H54 (cell line): ENCODE data around the gene USP24.
"Not testable (repeated sequence)": the region's sequence is repeated elsewhere in the genome, so short reads cannot be mapped to it uniquely, and the experiment has no call there.

Experiments used
- DNase-seq: peaks from one replicate; pipeline ENCODE4 v3.0.0; 2011; ENCODE audit warnings: low spot score, mixed read lengths; ENCODE audit not compliant: insufficient read length
- FAIRE-seq: peaks from 3 replicates; lab custom pipeline; 2011; peaks lifted over from hg19 to GRCh38; lab: Jason Lieb, UNC
- POLR2A ChIP-seq: IDR thresholded peaks from 2 replicates; pipeline ENCODE4 v1.6.1; 2011; ENCODE audit warnings: low read depth, mild to moderate bottlenecking, low read length

The USP24 gene

DNA sequence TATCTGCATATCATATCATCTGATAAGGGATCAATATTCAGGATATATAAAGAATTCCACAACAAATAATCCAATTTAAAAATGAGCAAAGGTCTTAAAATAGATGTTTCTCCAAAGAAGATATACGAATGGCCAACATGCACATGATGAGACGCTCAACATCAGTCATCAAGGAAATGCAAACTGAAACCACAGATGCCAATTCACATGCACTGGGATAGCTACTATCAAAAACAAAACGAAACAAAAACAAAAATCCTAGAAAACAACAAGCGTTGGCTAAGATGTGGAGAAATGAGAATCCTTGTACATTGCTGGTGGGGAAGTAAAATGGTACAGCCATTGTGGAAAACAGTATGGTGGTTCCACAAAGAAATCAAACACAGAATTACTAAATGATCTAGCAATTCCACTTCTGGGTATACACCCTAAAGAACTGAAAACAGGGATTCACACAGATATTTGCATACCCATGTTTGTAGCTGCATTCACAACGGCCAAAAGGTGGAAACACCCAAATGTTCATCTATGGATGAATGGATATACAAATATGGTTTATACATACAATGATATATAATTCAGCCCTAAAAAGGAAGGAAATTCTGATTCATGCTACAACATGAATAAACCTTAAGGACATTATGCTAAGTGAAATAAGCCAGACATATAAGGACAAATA is 96.4 kb downstream of the USP24 start:
- no peak for DNase-seq
- FAIRE-seq = no peak

DNA sequence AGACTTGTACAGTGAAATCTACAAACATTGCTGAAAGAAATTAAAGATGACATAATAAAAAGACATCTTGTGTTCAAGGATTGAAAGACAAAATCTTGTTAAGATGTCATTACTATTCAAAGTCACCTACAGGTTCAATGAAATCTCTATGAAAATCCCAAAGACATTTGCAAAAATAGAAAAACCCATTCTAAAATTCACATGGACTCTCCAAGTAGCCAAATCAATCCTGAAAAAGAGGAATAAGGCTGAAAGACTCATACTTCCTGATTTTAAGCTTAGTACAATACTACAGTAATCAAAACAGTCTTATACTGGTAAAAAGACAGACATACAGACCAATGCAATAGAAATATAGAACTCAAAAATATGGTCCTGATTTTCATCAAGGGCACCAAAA is 97.2 kb downstream of the USP24 start:
- no peak for TF ChIP-seq POLR2A
- FAIRE-seq (no peak), DNase-seq (no peak)

More for the DNA sequence above, 96.4 kb downstream of the USP24 start:
- no peak for TF ChIP-seq POLR2A

DNA sequence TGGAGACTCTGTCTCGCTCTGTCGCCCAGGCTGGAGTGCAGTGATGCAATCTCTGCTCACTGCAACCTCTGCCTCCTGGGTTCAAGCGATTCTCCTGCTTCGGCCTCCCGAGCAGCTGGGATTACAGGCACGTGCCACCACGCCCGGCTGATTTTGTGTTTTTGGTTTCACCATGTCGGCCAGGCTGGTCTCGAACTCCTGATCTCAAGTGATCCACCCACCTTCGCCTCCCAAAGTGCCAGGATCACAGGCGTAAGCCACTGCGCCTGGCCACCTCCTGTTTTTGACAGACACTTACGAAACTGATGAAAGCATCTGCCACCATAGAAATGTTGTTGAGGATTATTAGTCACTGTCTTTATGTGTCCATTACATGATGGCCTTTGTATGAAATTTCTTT is 106.2 kb downstream of the USP24 start:
- not testable (repeated sequence) for DNase-seq, FAIRE-seq

DNA sequence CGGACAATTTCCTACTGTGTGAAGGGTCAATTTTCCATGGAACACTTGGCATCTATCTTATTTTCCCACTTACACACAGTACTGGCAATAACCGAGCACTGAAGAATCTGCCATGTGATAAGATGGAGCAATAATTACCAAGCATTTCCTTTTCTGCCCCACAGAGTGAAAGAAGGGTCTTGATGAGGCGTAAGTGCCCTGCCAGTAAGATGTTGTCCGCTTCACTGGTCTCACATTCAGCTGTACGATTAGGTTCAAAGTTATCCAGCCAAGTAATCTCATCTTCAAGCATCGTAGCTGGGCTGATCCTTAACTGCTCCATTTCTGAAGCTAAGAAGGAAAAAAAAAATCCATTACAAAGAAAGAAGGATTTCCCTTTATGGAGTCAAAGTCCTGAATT is 108.1 kb downstream of the USP24 start:
- FAIRE-seq (no peak), DNase-seq (no peak)
- TF ChIP-seq POLR2A = no peak

DNA sequence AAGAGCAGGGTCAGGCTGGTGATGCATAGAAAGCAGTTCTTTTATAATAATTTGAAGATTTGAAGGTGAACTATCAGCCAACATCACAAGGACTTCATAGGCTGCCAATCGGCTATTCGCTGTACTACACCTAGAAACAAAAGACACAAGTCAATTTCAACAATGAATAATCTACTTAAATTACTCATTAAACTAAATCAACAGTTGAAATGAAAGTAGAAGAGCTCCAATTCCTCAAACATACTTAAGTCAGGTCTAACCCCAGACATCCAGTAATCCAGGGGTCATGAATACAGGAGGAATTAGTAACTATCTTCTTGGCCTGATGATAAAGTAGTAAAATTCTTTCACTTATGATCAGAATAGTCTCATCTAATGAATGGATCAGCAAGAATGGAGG is 111.3 kb downstream of the USP24 start:
- no peak for TF ChIP-seq POLR2A
- DNase-seq = no peak
- no peak for FAIRE-seq

DNA sequence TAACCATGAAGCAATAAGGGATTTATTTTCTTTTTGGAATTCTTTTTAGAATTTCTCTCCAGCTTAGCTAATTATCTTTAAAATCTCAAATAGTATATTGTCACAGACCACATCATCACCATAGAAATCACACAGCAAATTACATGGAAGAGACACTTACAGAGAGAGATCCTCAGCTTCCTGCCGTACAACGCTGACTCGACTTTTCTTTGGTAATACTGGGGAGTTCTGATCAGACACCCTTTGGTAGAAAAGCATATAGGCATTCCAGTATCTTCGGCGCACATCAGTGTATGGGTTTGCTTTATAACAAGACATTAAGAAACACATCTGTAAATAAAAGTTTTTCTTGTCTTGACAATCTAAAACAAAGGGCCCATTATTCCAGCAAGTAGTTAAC is 120.1 kb downstream of the USP24 start:
- FAIRE-seq = no peak
- no peak for TF ChIP-seq POLR2A
- DNase-seq = no peak

DNA sequence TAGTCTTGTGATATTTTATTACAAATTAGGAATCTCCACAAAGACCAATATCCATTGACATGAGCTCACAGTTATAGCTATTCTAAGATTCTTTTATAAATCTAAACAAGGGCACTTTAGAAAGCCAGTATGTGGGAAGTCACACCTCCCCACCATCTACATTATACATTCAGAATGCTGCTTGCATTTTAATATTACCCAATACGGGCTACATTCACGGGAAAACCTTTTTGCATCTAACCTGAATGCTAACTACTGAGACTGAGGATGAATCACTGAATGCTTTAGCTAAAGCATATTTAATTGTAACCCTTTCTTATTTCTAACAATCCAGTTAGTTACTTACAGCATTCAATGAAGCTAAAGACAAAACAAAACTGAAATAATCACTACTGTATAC is 122.7 kb downstream of the USP24 start:
- TF ChIP-seq POLR2A = no peak
- DNase-seq = no peak
- FAIRE-seq = no peak

DNA sequence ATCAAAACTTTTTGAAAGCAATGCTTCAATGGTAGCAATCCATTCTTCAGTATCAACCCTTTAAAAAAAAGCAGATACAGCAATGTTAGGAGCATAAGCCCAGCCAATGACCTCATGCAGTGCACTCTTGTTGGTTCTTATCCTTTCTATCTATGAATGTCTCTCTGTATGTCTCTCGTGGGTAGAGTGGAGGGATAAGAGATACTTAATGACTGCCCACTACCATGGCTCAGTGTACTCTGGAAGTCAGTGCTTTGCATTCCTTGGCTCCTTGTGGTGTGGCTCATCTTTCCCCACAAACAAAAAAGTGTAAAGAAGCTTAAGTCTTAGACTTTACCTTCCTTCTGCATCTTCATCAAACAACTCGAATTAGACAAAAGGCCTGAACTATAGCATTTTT is 125.5 kb downstream of the USP24 start:
- no peak for TF ChIP-seq POLR2A
- DNase-seq = no peak
- FAIRE-seq = no peak

DNA sequence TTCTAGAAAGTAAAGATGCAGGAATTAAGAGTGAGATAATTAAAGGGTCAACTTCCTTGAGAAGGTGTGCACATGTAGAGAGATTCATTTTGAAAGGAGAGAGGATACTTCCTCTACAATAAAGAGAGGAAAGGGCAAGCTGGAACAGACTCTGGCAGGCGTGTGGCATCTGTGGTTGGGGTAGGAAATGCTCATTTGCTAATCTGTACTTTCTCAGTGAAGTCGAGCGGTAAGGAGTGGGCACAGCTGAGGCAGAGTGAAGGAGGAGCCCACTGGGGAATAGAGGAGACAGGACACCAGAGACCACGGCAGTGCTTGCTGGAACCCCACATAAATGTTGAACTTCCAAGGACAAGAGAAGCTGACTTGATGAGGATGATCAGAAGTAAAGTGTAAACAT is 126.8 kb downstream of the USP24 start:
- FAIRE-seq (no peak), DNase-seq (no peak)
- no peak for TF ChIP-seq POLR2A

DNA sequence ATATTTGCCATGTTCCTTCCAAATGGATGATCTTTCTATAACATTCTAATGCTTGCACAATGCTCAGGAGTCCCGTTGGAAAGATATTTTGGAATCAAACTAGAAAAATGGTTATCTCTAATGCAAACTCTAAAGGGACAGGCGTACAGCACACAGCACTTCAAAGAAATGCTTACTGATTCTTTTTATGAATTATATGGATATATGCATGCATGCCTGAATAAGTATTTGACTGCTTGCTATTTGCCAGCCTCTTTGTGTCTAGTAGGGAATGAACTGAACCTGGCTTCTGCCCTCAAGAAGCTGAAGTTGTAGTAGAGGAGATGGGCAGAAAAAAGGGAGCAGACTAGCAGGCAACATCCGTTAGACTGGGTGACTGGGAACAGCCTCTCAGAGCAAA is 127.7 kb downstream of the USP24 start:
- DNase-seq (no peak), FAIRE-seq (no peak)
- TF ChIP-seq POLR2A = no peak

DNA sequence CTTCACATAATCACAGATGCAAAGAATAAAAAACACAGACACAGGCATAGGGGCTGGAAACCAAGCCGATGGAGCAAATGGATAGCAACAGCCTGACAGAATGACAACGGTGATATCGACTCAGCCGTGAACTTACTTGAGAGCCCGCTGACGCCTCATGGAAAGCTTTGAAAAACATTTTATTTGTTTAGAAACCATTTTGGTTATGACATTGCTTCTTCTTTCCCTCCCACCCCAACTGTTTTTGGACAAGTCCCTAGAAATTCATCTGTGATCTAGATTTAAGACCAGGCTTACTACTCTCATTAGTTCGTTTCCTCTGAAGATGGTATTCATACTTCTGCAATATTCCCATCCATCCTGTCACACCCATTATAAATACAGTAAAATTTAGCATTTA is 130.9 kb downstream of the USP24 start:
- FAIRE-seq (no peak), DNase-seq (no peak)
- no peak for TF ChIP-seq POLR2A

DNA sequence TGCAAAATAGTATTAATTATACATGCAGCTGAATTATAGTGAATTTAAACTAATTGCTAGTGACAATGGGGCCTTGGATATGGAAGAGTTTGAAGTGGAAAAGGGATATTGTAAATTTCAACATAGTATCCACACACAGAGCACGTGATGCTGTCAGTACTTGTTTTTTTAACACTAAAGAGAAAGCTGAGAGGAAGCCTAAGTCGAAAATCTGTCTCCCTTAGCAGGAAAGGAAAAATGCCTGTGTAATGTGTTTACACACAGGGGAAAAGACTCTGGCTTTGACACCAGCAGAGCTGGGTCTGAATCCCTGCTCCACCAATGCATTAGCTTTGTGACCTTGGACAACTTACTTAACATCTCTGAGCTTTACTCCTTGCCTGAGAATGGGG is 133.3 kb downstream of the USP24 start:
- TF ChIP-seq POLR2A = no peak
- DNase-seq (no peak), FAIRE-seq (no peak)

DNA sequence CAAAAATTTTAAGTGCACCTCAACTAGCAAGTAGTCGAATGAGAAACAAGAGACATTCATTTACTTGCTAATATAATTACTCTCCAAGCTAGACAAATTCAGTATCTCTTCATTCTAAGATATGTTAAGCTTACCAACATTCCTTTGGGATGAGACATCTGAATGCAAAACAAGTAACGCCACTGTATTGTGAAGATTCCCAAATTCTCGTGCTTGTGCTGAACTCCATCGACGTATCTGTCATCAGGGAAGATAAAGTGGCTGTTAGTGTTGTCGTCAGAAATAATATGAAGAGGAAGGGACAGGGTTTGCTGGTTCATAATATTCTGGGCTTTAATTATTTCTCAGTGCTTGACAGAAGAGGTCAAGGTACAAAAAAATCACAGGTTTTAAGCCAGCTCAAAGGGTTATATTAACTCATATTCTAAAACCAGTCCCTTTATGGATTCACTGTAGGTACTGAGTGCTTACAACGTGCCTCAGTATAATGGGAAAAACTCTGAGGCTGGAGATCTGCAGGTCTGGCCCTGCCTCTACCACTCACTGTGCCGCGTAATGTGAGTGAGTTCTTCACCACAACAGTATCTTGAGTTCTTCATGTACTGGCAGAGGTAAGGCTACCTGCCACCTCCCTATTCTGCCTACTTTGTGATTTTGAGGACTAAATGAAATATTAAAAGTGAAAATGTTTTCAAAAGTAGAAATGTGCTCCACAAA is 133.8 kb downstream of the USP24 start:
- FAIRE-seq (peak; percentile 89), DNase-seq (no peak)
- no peak for TF ChIP-seq POLR2A

DNA sequence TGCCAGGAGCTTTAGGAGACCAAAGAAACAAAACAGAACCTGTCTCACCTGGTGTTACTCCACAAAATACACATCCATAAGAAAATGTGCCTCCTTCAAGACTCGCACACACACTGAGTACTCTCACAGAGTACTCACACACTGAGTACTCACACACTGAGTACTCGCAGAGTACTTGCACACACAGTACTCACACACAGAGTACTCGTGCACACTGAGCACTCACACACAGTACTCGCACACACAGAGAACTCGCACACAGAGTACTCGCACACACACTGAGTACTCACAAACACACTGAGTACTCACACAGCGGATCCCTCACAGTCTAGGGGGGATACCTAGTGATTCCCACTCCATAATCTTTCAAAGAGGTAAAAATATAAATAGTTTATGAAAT is 135.5 kb downstream of the USP24 start:
- FAIRE-seq (peak; percentile 20), DNase-seq (no peak)
- TF ChIP-seq POLR2A = no peak

DNA sequence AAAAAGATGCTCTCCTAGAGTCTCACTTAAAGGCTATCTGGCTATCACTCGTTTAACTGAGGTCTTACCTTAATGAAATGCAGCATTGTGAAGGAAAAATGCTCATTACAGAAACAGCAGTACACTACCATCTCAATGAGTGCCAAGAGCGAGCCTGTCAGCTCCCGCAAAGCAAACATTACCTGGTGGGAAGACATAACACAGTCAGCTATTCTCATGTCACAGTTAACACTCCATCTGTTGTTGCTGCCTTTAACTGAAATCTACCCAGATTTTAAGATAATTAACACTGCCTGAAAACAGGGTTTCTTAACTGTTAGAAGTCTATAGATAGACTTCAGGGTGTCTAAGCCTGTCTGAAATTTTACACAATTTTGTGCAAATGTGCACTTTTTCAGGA is 136.7 kb downstream of the USP24 start:
- FAIRE-seq = no peak
- no peak for TF ChIP-seq POLR2A
- no peak for DNase-seq
